ENCODE measurements around the gene PCNX3. TPM values are rescaled to one million over a fixed set of nuclear protein-coding genes. Genes with fewer than 3 reads are reported as not detected.
"Not testable (repeated sequence)": the region's sequence is repeated elsewhere in the genome, so short reads cannot be mapped to it uniquely, and the experiment has no call there.

Gene PCNX3
- total and polyA plus RNA-seq, 5 donors, result 10.2 to 17.2 (median 13.9) TPM

GRCh38 chr11:65661599-65662246, 46.1 kb downstream of the PCNX3 start:
- peak overlapping the region; percentile 97 for H3K27ac ChIP-seq (ENCODE audit: low read length)
- 58% methylated on average over 25 of the region's 25 CpGs for WGBS
- no peaks in the 10 kb centered on the region for H3K27me3 ChIP-seq (ENCODE audit: control insufficient read depth, insufficient read depth)
- peaks cover 7% of the 10 kb centered on the region for H3K4me1 ChIP-seq (ENCODE audit: control insufficient read depth, insufficient read depth, low read length)
- ATAC-seq (peak in 1 of 2 donors; percentile 0), DNase-seq (peak in 1 of 3 donors; percentile 65)
- intact Hi-C loops (cut with DNase I), result no loop called here
- H3K9me3 ChIP-seq (ENCODE audit: control insufficient read depth, low read length), result no peaks in the 10 kb centered on the region
- H3K4me3 ChIP-seq (ENCODE audit: low read length), result peak overlapping the region; percentile 85

GRCh38 chr11:65662247-65662798, 46.7 kb downstream of the PCNX3 start:
- peak overlapping the region; percentile 97 for H3K27ac ChIP-seq (ENCODE audit: low read length)
- H3K9me3 ChIP-seq (ENCODE audit: control insufficient read depth, low read length), result no peaks in the 10 kb centered on the region
- H3K27me3 ChIP-seq (ENCODE audit: control insufficient read depth, insufficient read depth), result no peaks in the 10 kb centered on the region
- under 1% methylated on average over 29 of the region's 29 CpGs for WGBS
- peak; percentile 8 to 28 for ATAC-seq
- no peak for DNase-seq
- peaks cover 7% of the 10 kb centered on the region for H3K4me1 ChIP-seq (ENCODE audit: control insufficient read depth, insufficient read depth, low read length)
- intact Hi-C loops (cut with DNase I), result no loop called here
- H3K4me3 ChIP-seq (ENCODE audit: low read length), result peak overlapping the region; percentile 85

- Histone ChIP-seq H3K4me3 (ENCODE audit: low read length) (peak within 1 kb of the TSS; percentile 85), H3K27me3 (ENCODE audit: control insufficient read depth, insufficient read depth) (no peaks in the 10 kb centered on the region), H3K4me1 (ENCODE audit: control insufficient read depth, insufficient read depth, low read length) (peaks cover 7% of the 10 kb centered on the region), H3K9me3 (ENCODE audit: control insufficient read depth, low read length) (no peaks in the 10 kb centered on the region), H3K27ac (ENCODE audit: low read length) (peak within 1 kb of the TSS; percentile 97)
- intact Hi-C loops (cut with DNase I), result no loop called here
- ATAC-seq (peak; percentile 87 to 89), DNase-seq (peak; percentile 96 to 98 (median 97))
- under 1% methylated on average over 91 of the region's 91 CpGs for WGBS
Observed at GRCh38 chr11:65662799-65663638, 47.4 kb downstream of the PCNX3 start, which contains the start of gene RELA. TSS of gene RELA (minus strand) at chr11:65662916. CDS start at chr11:65662832, 84 bp downstream.

- Histone ChIP-seq H3K9me3 (ENCODE audit: control insufficient read depth, low read length) (no peaks in the 10 kb centered on the region), H3K4me1 (ENCODE audit: control insufficient read depth, insufficient read depth, low read length) (peaks cover 7% of the 10 kb centered on the region), H3K4me3 (ENCODE audit: low read length) (peak overlapping the region; percentile 85), H3K27ac (ENCODE audit: low read length) (peak overlapping the region; percentile 97), H3K27me3 (ENCODE audit: control insufficient read depth, insufficient read depth) (no peaks in the 10 kb centered on the region)
- intact Hi-C loops (cut with DNase I), result no loop called here
- DNase-seq (peak; percentile 72 to 88 (median 87)), ATAC-seq (peak; percentile 70 to 74)
- 3% methylated on average over 15 of the region's 15 CpGs for WGBS
Observed at GRCh38 chr11:65663639-65664200, 48.1 kb downstream of the PCNX3 start.

GRCh38 chr11:65672180-65672860, 56.7 kb downstream of the PCNX3 start:
- no peak for ATAC-seq
- intact Hi-C loops (cut with DNase I), result no loop called here
- H3K4me3 ChIP-seq (ENCODE audit: low read length), result no peak overlapping the region
- H3K27me3 ChIP-seq (ENCODE audit: control insufficient read depth, insufficient read depth), result no peaks in the 10 kb centered on the region
- no peak overlapping the region for H3K27ac ChIP-seq (ENCODE audit: low read length)
- no peaks in the 10 kb centered on the region for H3K9me3 ChIP-seq (ENCODE audit: control insufficient read depth, low read length)
- DNase-seq, result no peak
- no peaks in the 10 kb centered on the region for H3K4me1 ChIP-seq (ENCODE audit: control insufficient read depth, insufficient read depth, low read length)

GRCh38 chr11:65672982-65673381, 57.4 kb downstream of the PCNX3 start:
- DNase-seq (no peak), ATAC-seq (no peak)
- 97% methylated on average over 2 of the region's 2 CpGs for WGBS
- Histone ChIP-seq H3K27ac (ENCODE audit: low read length) (no peak overlapping the region), H3K4me1 (ENCODE audit: control insufficient read depth, insufficient read depth, low read length) (no peaks in the 10 kb centered on the region), H3K9me3 (ENCODE audit: control insufficient read depth, low read length) (no peaks in the 10 kb centered on the region), H3K4me3 (ENCODE audit: low read length) (no peak overlapping the region), H3K27me3 (ENCODE audit: control insufficient read depth, insufficient read depth) (no peaks in the 10 kb centered on the region)
- intact Hi-C loops (cut with DNase I), result no loop called here

GRCh38 chr11:65680192-65680743, 64.7 kb downstream of the PCNX3 start:
- no peak for ATAC-seq
- H3K4me1 ChIP-seq (ENCODE audit: control insufficient read depth, insufficient read depth, low read length), result no peaks in the 10 kb centered on the region
- H3K4me3 ChIP-seq (ENCODE audit: low read length), result no peak overlapping the region
- intact Hi-C loops (cut with DNase I), result no loop called here
- WGBS, result 84% methylated on average over 5 of the region's 5 CpGs
- H3K27ac ChIP-seq (ENCODE audit: low read length), result no peak overlapping the region
- H3K9me3 ChIP-seq (ENCODE audit: control insufficient read depth, low read length), result no peaks in the 10 kb centered on the region
- no peaks in the 10 kb centered on the region for H3K27me3 ChIP-seq (ENCODE audit: control insufficient read depth, insufficient read depth)
- no peak for DNase-seq

GRCh38 chr11:65683480-65683879, 67.9 kb downstream of the PCNX3 start:
- ATAC-seq; H3K27me3 ChIP-seq (ENCODE audit: control insufficient read depth, insufficient read depth); DNase-seq; H3K4me3 ChIP-seq (ENCODE audit: low read length); intact Hi-C loops (cut with DNase I); H3K9me3 ChIP-seq (ENCODE audit: control insufficient read depth, low read length); H3K4me1 ChIP-seq (ENCODE audit: control insufficient read depth, insufficient read depth, low read length); H3K27ac ChIP-seq (ENCODE audit: low read length): not testable (repeated sequence)
- WGBS, result 84% methylated on average over 6 of the region's 6 CpGs

- no peaks in the 10 kb centered on the region for H3K27me3 ChIP-seq (ENCODE audit: control insufficient read depth, insufficient read depth)
- peak overlapping the region; percentile 35 for H3K27ac ChIP-seq (ENCODE audit: low read length)
- H3K4me1 ChIP-seq (ENCODE audit: control insufficient read depth, insufficient read depth, low read length), result no peaks in the 10 kb centered on the region
- H3K9me3 ChIP-seq (ENCODE audit: control insufficient read depth, low read length), result no peaks in the 10 kb centered on the region
- intact Hi-C loops (cut with DNase I), result no loop called here
- 60% methylated on average over 8 of the region's 8 CpGs for whole genome bisulfite sequencing
- peak in 1 of 3 donors; percentile 62 for DNase-seq
- no peak overlapping the region for H3K4me3 ChIP-seq (ENCODE audit: low read length)
- ATAC-seq, result peak; percentile 61 to 86
Observed at GRCh38 chr11:65685981-65686380, 70.4 kb downstream of the PCNX3 start.
